GM10248 (cell line): ENCODE results near the gene ACTR2.
"Not testable (repeated sequence)": the region's sequence is repeated elsewhere in the genome, so short reads cannot be mapped to it uniquely, and the experiment has no call there.

ENCODE experiments used
- CTCF ChIA-PET: fragments of 300-600 bp; sonication (Branson Sonifier 250); formaldehyde crosslinking; extraction: SDS; loops from one replicate; lab custom pipeline; 2021; ENCODE audit warnings: antibody characterized with exemption; lab: Yijun Ruan, JAX
- POLR2A ChIA-PET: fragments of 350-650 bp; sonication (Branson Sonifier 250); formaldehyde crosslinking; extraction: SDS; loops from one replicate; lab custom pipeline; 2020; ENCODE audit warnings: antibody characterized with exemption; lab: Yijun Ruan, JAX
- DNase-seq: peaks from one replicate; pipeline ENCODE4 v3.0.0; 2012; ENCODE audit errors: extremely low spot score
- TF ChIP-seq, protein P1 (sequence below): IDR thresholded peaks from 2 replicates; pipeline ENCODE4 v1.5.1; 2012; ENCODE audit warnings: mild to moderate bottlenecking, low read depth; ENCODE audit errors: extremely low read depth, missing control alignments, control extremely low read depth

ACTR2 gene

DNA sequence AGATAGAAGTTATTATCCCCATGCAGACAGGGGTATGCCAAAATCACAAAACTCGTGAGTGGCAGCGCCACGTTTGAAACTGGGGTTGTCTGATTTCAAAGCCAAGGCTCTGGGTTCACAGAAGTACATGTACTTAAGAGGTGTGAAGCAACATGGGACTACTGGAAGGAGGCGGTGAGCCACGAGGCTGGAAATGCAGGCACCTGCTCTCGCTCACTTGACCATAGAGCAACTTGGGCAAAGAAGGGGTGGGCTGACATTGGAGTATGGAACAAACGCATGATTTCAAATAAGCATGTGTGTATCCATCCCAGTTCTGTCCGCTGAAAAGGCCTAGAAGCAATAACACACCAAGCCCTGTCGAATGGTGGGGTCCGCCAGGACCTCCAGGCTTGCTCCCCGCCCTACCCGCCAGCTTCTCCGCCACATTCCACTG, 593 bp upstream of the ACTR2 start:
- TF ChIP-seq, protein P1, sequence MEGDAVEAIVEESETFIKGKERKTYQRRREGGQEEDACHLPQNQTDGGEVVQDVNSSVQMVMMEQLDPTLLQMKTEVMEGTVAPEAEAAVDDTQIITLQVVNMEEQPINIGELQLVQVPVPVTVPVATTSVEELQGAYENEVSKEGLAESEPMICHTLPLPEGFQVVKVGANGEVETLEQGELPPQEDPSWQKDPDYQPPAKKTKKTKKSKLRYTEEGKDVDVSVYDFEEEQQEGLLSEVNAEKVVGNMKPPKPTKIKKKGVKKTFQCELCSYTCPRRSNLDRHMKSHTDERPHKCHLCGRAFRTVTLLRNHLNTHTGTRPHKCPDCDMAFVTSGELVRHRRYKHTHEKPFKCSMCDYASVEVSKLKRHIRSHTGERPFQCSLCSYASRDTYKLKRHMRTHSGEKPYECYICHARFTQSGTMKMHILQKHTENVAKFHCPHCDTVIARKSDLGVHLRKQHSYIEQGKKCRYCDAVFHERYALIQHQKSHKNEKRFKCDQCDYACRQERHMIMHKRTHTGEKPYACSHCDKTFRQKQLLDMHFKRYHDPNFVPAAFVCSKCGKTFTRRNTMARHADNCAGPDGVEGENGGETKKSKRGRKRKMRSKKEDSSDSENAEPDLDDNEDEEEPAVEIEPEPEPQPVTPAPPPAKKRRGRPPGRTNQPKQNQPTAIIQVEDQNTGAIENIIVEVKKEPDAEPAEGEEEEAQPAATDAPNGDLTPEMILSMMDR: no peak
- ChIA-PET CTCF (interaction anchor here (0.8 to 3.8 kb wide), 4 partner anchors 11 to 162 kb away, joined by 3 to 14 read pairs (median 3); partner anchors contain the start of gene RAB1A), POLR2A (interaction anchor here (0.6 to 2.1 kb wide), 11 partner anchors 9 to 476 kb away, joined by 3 to 22 read pairs (median 4); partner anchors contain the start of genes CEP68, RAB1A and SPRED2)
- no peak for DNase-seq

DNA sequence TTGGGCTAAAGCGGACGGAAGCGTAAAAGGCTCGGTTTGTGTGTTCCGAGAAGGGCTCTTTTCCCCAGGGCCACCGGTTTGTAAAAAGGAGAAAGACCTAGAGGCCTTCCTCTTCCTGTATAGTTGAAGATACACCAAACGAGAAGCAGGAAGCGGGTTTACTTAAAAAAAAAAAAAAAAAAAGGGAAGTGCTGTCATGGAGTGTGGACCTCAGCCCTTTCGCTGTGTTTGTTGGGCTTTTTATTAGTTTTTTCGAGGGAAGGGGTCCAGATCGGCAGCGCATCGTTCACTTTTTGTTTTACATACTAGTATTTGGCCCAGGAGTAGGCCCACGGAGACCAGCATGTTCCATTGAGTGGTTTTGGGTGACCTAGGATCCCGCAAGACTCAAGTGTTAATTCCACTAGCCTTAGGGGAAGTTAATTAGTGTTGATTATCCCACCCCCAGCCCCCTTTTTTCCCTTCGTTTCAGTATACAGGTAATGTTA, 676 bp downstream of the ACTR2 start:
- ChIA-PET CTCF (interaction anchor here (3.8 kb wide), 1 partner anchor 163 kb away, joined by 14 read pairs; no protein-coding TSS in a partner anchor), POLR2A (interaction anchor here (2.1 kb wide), 1 partner anchor 99 kb away, joined by 22 read pairs; the partner anchor contains the start of gene RAB1A)
- TF ChIP-seq, protein P1: no peak
- peak; percentile 70 for DNase-seq

DNA sequence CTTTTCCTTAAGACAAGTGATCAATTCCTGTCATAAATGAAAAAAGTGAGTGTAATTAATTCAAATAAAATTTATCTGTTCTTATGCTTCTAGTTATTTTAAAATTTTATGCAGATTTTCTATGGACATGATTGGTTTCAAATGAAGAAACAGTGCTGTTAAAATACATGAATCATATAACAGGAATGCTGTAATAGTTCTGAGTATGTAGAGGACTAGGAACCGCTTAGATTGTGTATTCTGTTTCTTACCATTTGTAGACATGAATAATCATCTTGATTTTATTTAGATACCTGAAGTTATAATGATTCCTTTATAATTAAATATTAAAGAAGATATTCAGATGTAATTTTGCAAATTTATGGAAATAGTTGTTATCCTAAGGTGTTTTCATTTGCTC, 3.5 kb downstream of the ACTR2 start:
- POLR2A ChIA-PET: no interaction called here
- DNase-seq: no peak
- CTCF ChIA-PET: no interaction called here

DNA sequence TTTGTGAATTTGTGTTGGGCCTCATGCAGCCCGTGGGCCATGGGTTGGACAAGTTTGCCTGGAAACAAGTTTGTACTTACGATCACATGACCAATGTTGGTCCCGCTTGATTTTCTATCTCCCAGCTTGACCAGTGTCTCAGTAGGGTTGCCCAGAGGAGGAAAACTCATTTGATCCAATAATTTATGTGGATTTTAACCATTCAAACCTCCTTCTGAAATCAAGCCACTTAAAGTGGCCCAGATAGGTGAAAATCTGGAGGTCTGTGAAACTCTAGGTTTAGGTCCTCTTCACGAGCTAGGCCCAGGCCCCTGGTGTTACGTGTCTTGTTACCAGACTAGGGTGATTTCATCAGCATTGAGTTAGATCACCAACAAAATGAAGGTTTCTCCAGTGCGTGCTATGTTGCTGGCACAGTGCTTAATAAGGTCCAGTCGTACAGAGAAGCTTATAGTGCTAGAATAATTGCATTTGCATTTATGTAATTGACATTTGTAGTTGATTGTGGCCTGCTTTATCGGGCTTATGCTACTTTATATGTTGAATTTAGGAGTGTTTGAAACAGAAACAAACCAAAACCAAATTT, 4.4 kb downstream of the ACTR2 start:
- ChIA-PET CTCF (interaction anchor here (1.0 kb wide), 2 partner anchors 102 to 167 kb away, joined by 3 to 4 read pairs; partner anchors contain the start of gene RAB1A), POLR2A (interaction anchor here (1.1 kb wide), 1 partner anchor 102 kb away, joined by 3 read pairs; the partner anchor contains the start of gene RAB1A)
- TF ChIP-seq, protein P1: no peak
- peak; percentile 32 for DNase-seq

More for the DNA sequence above, 3.5 kb downstream of the ACTR2 start:
- TF ChIP-seq, protein P1: no peak

DNA sequence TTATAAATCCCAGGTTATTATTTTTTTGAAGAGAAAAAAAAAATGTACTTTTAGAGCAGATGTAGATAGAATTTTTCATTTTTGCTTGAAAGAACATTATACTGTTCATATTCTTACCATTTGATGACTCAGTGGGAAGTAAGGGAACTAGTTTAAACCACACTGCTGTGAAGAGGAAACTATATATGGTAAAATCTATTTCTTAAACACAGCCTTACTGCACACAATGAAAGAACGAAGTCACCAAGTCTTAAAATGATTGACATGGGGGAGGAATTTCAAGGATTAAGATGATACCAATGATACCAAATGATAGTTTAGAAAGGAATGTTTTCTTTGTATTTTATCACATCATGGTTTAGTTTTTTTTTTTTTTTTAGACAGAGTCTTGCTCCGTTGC, 5.0 kb downstream of the ACTR2 start:
- CTCF ChIA-PET: interaction anchor here (1.0 kb wide), 2 partner anchors 103 to 168 kb away, joined by 3 to 4 read pairs; partner anchors contain the start of gene RAB1A
- peak; percentile 32 for DNase-seq
- POLR2A ChIA-PET: interaction anchor here (1.1 kb wide), 1 partner anchor 102 kb away, joined by 3 read pairs; the partner anchor contains the start of gene RAB1A
- TF ChIP-seq, protein P1: no peak

DNA sequence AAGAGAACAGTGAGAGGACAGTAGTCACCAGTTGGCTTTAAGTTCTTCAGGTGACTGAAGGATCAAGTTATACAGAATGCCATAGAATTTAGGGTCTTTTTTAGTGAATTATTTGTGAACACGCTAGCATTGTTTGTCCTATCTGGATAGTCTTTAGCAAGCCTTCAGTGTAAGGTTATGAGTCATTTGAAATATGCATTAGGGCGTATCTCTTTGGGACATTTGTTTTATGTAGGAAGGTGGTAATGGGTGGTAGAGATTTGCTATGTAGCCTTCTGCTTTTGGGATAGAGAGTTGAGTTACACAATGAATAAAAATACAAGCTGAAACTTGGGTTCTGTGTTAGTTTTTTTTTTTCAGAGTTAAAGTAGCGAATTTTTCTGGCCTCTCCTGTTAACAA, 13.0 kb downstream of the ACTR2 start:
- CTCF ChIA-PET: interaction anchor here (1.4 kb wide), 1 partner anchor 11 kb away, joined by 3 read pairs; no protein-coding TSS in a partner anchor
- POLR2A ChIA-PET: no interaction called here
- no peak for DNase-seq
- TF ChIP-seq, protein P1: no peak

DNA sequence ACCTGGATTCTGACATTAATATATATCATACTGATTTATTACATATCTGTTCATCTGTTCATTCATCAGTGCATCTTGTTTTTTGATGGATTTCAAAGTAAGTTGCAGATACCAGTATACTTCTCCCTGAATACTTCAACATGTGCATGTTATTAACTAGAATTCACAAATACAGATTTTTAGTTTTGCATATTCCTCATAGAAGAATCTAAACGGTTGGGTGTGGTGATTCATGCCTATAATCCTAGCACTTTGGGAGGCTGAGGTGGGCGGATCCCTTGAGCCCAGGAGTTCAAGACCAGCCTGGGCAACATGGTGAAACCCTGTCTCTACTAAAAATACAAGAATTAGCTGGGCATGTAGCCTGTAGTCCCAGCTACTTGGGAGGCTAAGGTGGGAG, 16.8 kb downstream of the ACTR2 start:
- DNase-seq, CTCF ChIA-PET, POLR2A ChIA-PET: not testable (repeated sequence)
